ENCODE results near the gene ORM2.
"Not testable (repeated sequence)": the region's sequence is repeated elsewhere in the genome, so short reads cannot be mapped to it uniquely, and the experiment has no call there.

- TF ChIP-seq CTCF (IDR thresholded peaks at IDR 0.05; ENCODE audit: low read length); EZH2 (optimal IDR thresholded peaks at IDR 0.05; ENCODE audit: low read depth, low read length); EZH2phosphoT487 (IDR thresholded peaks at IDR 0.05; ENCODE audit: low read length): not testable (repeated sequence)
These were observed 5.8 kb upstream of the ORM2 start for GRCh38 chr9:114323849-114324248.
